ENCODE measurements around the gene RIGI.

RIGI gene

GRCh38 chr9:32526041-32526706 lies at the start of gene RIGI:
Gene RIGI (minus strand): TSS chr9:32526196. CDS start chr9:32526166, 30 bp downstream.
- ATAC-seq: peak; percentile 96
- TF ChIP-seq TCF4 (CRISPR knock-in tag; IDR thresholded peaks at IDR 0.05; ENCODE audit: borderline replicate concordance) (no peak), OSR1 (CRISPR knock-in tag; IDR thresholded peaks at IDR 0.05) (no peak), CSDC2 (CRISPR knock-in tag; IDR thresholded peaks at IDR 0.05) (no peak), ZNF565 (CRISPR knock-in tag; conservative IDR thresholded peaks at IDR 0.05; ENCODE audit: low read depth) (no peak), POU6F1 (CRISPR knock-in tag; IDR thresholded peaks at IDR 0.05; ENCODE audit: borderline replicate concordance, low read depth) (no peak), ARNTL (CRISPR knock-in tag; IDR thresholded peaks at IDR 0.05; ENCODE audit: borderline replicate concordance, low read depth) (no peak), PPARA (CRISPR knock-in tag; IDR thresholded peaks at IDR 0.05; ENCODE audit: borderline replicate concordance) (no peak), PATZ1 (CRISPR knock-in tag; IDR thresholded peaks at IDR 0.05; ENCODE audit: borderline replicate concordance) (no peak), GLIS3 (CRISPR knock-in tag; IDR thresholded peaks at IDR 0.05) (no peak), CSRNP3 (CRISPR knock-in tag; IDR thresholded peaks at IDR 0.05) (no peak), ZC3H10 (CRISPR knock-in tag; IDR thresholded peaks at IDR 0.05) (no peak), ZNF70 (CRISPR knock-in tag; IDR thresholded peaks at IDR 0.05) (no peak), CREB5 (CRISPR knock-in tag; IDR thresholded peaks at IDR 0.05; ENCODE audit: low read depth) (no peak), SNAI2 (CRISPR knock-in tag; IDR thresholded peaks at IDR 0.05) (no peak)

GRCh38 chr9:32574858-32575257 lies 48.9 kb upstream of the RIGI start:
- no peak for TF ChIP-seq ZFP3 (CRISPR knock-in tag; IDR thresholded peaks at IDR 0.05)
- no peak for TF ChIP-seq CREB5 (CRISPR knock-in tag; IDR thresholded peaks at IDR 0.05; ENCODE audit: low read depth)
- TF ChIP-seq SNAI2 (CRISPR knock-in tag; IDR thresholded peaks at IDR 0.05): no peak
- TF ChIP-seq ZNF8 (CRISPR knock-in tag; IDR thresholded peaks at IDR 0.05): no peak
- no peak for TF ChIP-seq BACH2 (CRISPR knock-in tag; IDR thresholded peaks at IDR 0.05; ENCODE audit: borderline replicate concordance)
- TF ChIP-seq TSHZ2 (CRISPR knock-in tag; IDR thresholded peaks at IDR 0.05): no peak
- TF ChIP-seq TCF4 (CRISPR knock-in tag; IDR thresholded peaks at IDR 0.05; ENCODE audit: borderline replicate concordance): no peak
- no peak for TF ChIP-seq TOX (CRISPR knock-in tag; IDR thresholded peaks at IDR 0.05; ENCODE audit: borderline replicate concordance)
- no peak for TF ChIP-seq RARB (CRISPR knock-in tag; IDR thresholded peaks at IDR 0.05)
- no peak for TF ChIP-seq POU6F1 (CRISPR knock-in tag; IDR thresholded peaks at IDR 0.05; ENCODE audit: borderline replicate concordance, low read depth)
- TF ChIP-seq CSDC2 (CRISPR knock-in tag; IDR thresholded peaks at IDR 0.05): no peak
- no peak for ATAC-seq

All from SK-N-SH treated with all-trans-retinoic acid at 6 μM for 48 hours (cell line).